CD14-positive monocyte (primary cell): ENCODE measurements around the gene KIRREL3. TPM values are rescaled to one million over a fixed set of nuclear protein-coding genes. Genes with fewer than 3 reads are reported as not detected.

Experiments used
- DNase-seq, 3 donors: peaks; one replicate each; pipeline ENCODE4 v3.0.0-alpha.2; 2011 to 2022
- H2AFZ ChIP-seq: 2 replicates; pipeline ENCODE4 v1.6.0; 2012; ENCODE audit warnings: mild to moderate bottlenecking, low read depth, low read length, inconsistent platforms; ENCODE audit not compliant: insufficient read depth, poor library complexity, severe bottlenecking
- H3K27ac ChIP-seq, 2 donors: 1 replicate in 1 of 2; 2 replicates in 1 of 2; pipeline ENCODE4 v1.5.1; 2012 to 2013; ENCODE audit warnings: low read length in 2 of 2, control low read depth in 1 of 2, inconsistent platforms in 1 of 2, low read depth in 1 of 2, mild to moderate bottlenecking in 1 of 2
- H3K27me3 ChIP-seq, 2 donors: one replicate each; pipeline versions ENCODE4 v1.6.0 to v1.6.1; 2011 to 2013; ENCODE audit warnings: low read length in 2 of 2; ENCODE audit not compliant: control insufficient read depth in 2 of 2, insufficient read depth in 2 of 2
- H3K36me3 ChIP-seq, 2 donors: replicated peaks in 1 of 2; 1 replicate in 1 of 2; 2 replicates in 1 of 2; pipeline versions ENCODE4 v1.5.1 to v1.6.1; 2012 to 2013; ENCODE audit warnings: low read length in 2 of 2, control low read depth in 1 of 2, inconsistent platforms in 1 of 2, mild to moderate bottlenecking in 1 of 2; ENCODE audit not compliant: insufficient read depth in 2 of 2, control insufficient read depth in 1 of 2
- H3K4me1 ChIP-seq, 2 donors: 1 replicate in 1 of 2; 2 replicates in 1 of 2; pipeline versions ENCODE4 v1.5.1 to v1.6.1; 2012 to 2013; ENCODE audit warnings: low read length in 2 of 2, control low read depth in 1 of 2, inconsistent platforms in 1 of 2, mild to moderate bottlenecking in 1 of 2, moderate library complexity in 1 of 2; ENCODE audit not compliant: insufficient read depth in 2 of 2, control insufficient read depth in 1 of 2
- H3K4me2 ChIP-seq: replicated peaks from 2 replicates; pipeline ENCODE3; 2012; ENCODE audit warnings: low read length, moderate library complexity, mild to moderate bottlenecking; ENCODE audit not compliant: poor library complexity, severe bottlenecking; ENCODE audit errors: extremely low read depth
- H3K4me3 ChIP-seq, 3 experiments: fragments of 200-600 bp in 1 of 3; sonication (generic) in 1 of 3; replicated peaks in 1 of 3; 1 replicate in 2 of 3; 2 replicates in 1 of 3; pipeline ENCODE4 v1.5.1; 2011 to 2013; ENCODE audit warnings: low read length in 3 of 3, mild to moderate bottlenecking in 3 of 3, control low read depth in 2 of 3, low read depth in 2 of 3, inconsistent platforms in 1 of 3, moderate library complexity in 1 of 3
- H3K79me2 ChIP-seq: 2 replicates; pipeline ENCODE4 v1.6.0; 2012; ENCODE audit warnings: mild to moderate bottlenecking, control low read depth, inconsistent platforms, low read length, moderate library complexity; ENCODE audit not compliant: insufficient read depth
- H3K9ac ChIP-seq: 2 replicates; pipeline ENCODE4 v1.6.0; 2017; ENCODE audit warnings: low read length, mild to moderate bottlenecking; ENCODE audit not compliant: insufficient read depth, poor library complexity, severe bottlenecking
- H3K9me3 ChIP-seq, 2 donors: replicated peaks in 1 of 2; 1 replicate in 1 of 2; 2 replicates in 1 of 2; pipeline versions ENCODE4 v1.5.1 to v1.6.1; 2012 to 2013; ENCODE audit warnings: low read length in 2 of 2, control low read depth in 1 of 2; ENCODE audit not compliant: control insufficient read depth in 1 of 2, insufficient read depth in 1 of 2
- H4K20me1 ChIP-seq: 2 replicates; pipeline ENCODE4 v1.6.0; 2012; ENCODE audit warnings: mild to moderate bottlenecking, low read length, control low read depth, moderate library complexity; ENCODE audit not compliant: insufficient read depth
- H3K27ac Mint-ChIP-seq, 7 donors: one replicate each; pipeline ENCODE4 v1.8.0; 2020; ENCODE audit warnings: mild to moderate bottlenecking in 7 of 7, mixed read lengths in 7 of 7, moderate library complexity in 6 of 7, inconsistent platforms in 2 of 7
- H3K27me3 Mint-ChIP-seq, 3 donors: one replicate each; pipeline ENCODE4 v1.8.0; 2021 to 2022; ENCODE audit warnings: low read depth in 3 of 3, mild to moderate bottlenecking in 3 of 3, mixed read lengths in 3 of 3, moderate library complexity in 3 of 3, inconsistent platforms in 1 of 3
- H3K36me3 Mint-ChIP-seq, 2 donors: one replicate each; pipeline ENCODE4 v1.8.0; 2020; ENCODE audit warnings: mixed read lengths in 2 of 2, inconsistent platforms in 1 of 2, mild to moderate bottlenecking in 1 of 2
- H3K4me1 Mint-ChIP-seq: one replicate; pipeline ENCODE4 v1.8.0; 2020; ENCODE audit warnings: mild to moderate bottlenecking, mixed read lengths
- H3K4me3 Mint-ChIP-seq, 2 donors: one replicate each; pipeline ENCODE4 v1.8.0; 2020; ENCODE audit warnings: mild to moderate bottlenecking in 2 of 2, mixed read lengths in 2 of 2, moderate library complexity in 1 of 2
- H3K9me3 Mint-ChIP-seq, 7 donors: one replicate each; pipeline ENCODE4 v1.8.0; 2020 to 2022; ENCODE audit warnings: mixed read lengths in 7 of 7, mild to moderate bottlenecking in 6 of 7, moderate library complexity in 6 of 7, inconsistent platforms in 2 of 7
- CTCF ChIP-seq: fragments of 200-600 bp; IDR thresholded peaks from one replicate; pipeline ENCODE4 v1.8.0; 2022; ENCODE audit warnings: antibody characterized with exemption, mild to moderate bottlenecking
- WGBS: methylation state at CpG from one replicate; pipeline ENCODE4 v1.1.5; 2013; ENCODE audit warnings: missing lambda C conversion rate; ENCODE audit not compliant: insufficient coverage; 5-methylcytosine and 5-hydroxymethylcytosine counted together
- intact Hi-C, 2 donors: fragments of 100-400 bp; cut with micrococcal nuclease; formaldehyde crosslinking; loops; one replicate each; pipeline versions ENCODE4 v1.15.0 to v1.15.1; 2023
- polyA plus RNA-seq, 3 donors: library from polyadenylated mRNA; depleted of rRNA in 1 of 3; unstranded in 2 of 3; stranded (reverse) in 1 of 3; fragments of 300-500 nt in 2 of 3; fragments of >200 nt in 1 of 3; fragmentation: Illumina TruSeq in 2 of 3; gene quantifications; 1 replicate in 2 of 3; 2 replicates in 1 of 3; pipeline ENCODE4 v1.2.3, GENCODE V29; 2012 to 2021

Gene KIRREL3
- polyA plus RNA-seq, 3 donors, result not detected

- WGBS, result 100% methylated on average over 1 of the region's 4 CpGs
- no peak overlapping the region for H2AFZ ChIP-seq
- H3K9ac ChIP-seq, result no peak overlapping the region
Observed at GRCh38 chr11:126680131-126680530, 320.4 kb downstream of the KIRREL3 start.

GRCh38 chr11:126679033-126679432, 321.5 kb downstream of the KIRREL3 start:
- H3K27me3 ChIP-seq, result no peaks in the 10 kb centered on the region
- H3K36me3 ChIP-seq, result no peaks in the 10 kb centered on the region
- Mint-ChIP-seq H3K36me3 (no peaks in the 10 kb centered on the region), H3K27ac (no peak overlapping the region), H3K4me1 (no peaks in the 10 kb centered on the region), H3K9me3 (peaks cover 0 to 2% (median 0%) of the 10 kb centered on the region in 7 donors), H3K4me3 (no peak overlapping the region), H3K27me3 (peaks cover 0 to 1% (median 0%) of the 10 kb centered on the region in 3 donors)
- H3K4me1 ChIP-seq, result no peaks in the 10 kb centered on the region
- no peak for DNase-seq
- H3K9me3 ChIP-seq, result no peaks in the 10 kb centered on the region
- no peak for TF ChIP-seq CTCF
- H4K20me1 ChIP-seq, result no peaks in the 10 kb centered on the region
- H3K27ac ChIP-seq, result no peak overlapping the region
- H3K4me3 ChIP-seq, result no peak overlapping the region
- WGBS, result no CpG with 5 or more reads among the region's 2 CpGs
- H3K9ac ChIP-seq, result no peak overlapping the region
- intact Hi-C loops, result no loop called here
- no peaks in the 10 kb centered on the region for H3K79me2 ChIP-seq
- H3K4me2 ChIP-seq, result no peak overlapping the region
- H2AFZ ChIP-seq, result no peak overlapping the region

More at GRCh38 chr11:126680131-126680530, 320.4 kb downstream of the KIRREL3 start:
- Mint-ChIP-seq H3K9me3 (peaks cover 0 to 2% (median 0%) of the 10 kb centered on the region in 7 donors), H3K36me3 (no peaks in the 10 kb centered on the region), H3K4me3 (no peak overlapping the region), H3K27me3 (peaks cover under 1 to 2% (median 1%) of the 10 kb centered on the region in 3 donors), H3K4me1 (no peaks in the 10 kb centered on the region), H3K27ac (no peak overlapping the region)
- no peak overlapping the region for H3K4me2 ChIP-seq
- DNase-seq, result no peak
- H3K4me1 ChIP-seq, result no peaks in the 10 kb centered on the region
- no peak overlapping the region for H3K4me3 ChIP-seq
- no peak for TF ChIP-seq CTCF
- no peaks in the 10 kb centered on the region for H3K9me3 ChIP-seq
- no peaks in the 10 kb centered on the region for H3K36me3 ChIP-seq
- intact Hi-C loops, result no loop called here
- no peak overlapping the region for H3K27ac ChIP-seq
- no peaks in the 10 kb centered on the region for H3K27me3 ChIP-seq
- no peaks in the 10 kb centered on the region for H4K20me1 ChIP-seq
- no peaks in the 10 kb centered on the region for H3K79me2 ChIP-seq
